Gastrocnemius medialis (tissue), 4 donors: ENCODE data around the gene PTK7. TPM values are rescaled to one million over a fixed set of nuclear protein-coding genes. Genes with fewer than 3 reads are reported as not detected.

Source experiments
- ATAC-seq, 2 donors: fragments of 150-250 bp; one replicate each; pipeline ENCODE4 v1.9.1; 2016
- DNase-seq, 2 donors: peaks; one replicate each; pipeline ENCODE4 v3.0.0-alpha.2; 2019
- H3K27ac ChIP-seq, 4 donors: fragments of 200-600 bp; sonication (generic); 1 replicate in 1 of 4; 2 replicates in 3 of 4; pipeline ENCODE4 v1.5.1; 2016 to 2018; ENCODE audit warnings: mild to moderate bottlenecking in 2 of 4, moderate library complexity in 1 of 4
- H3K27me3 ChIP-seq, 3 donors: fragments of 200-600 bp; sonication (generic) in 2 of 3; 1 replicate in 1 of 3; 2 replicates in 2 of 3; pipeline versions ENCODE4 v1.5.1 to v1.6.0; 2016 to 2019; ENCODE audit warnings: mild to moderate bottlenecking in 1 of 3, moderate library complexity in 1 of 3
- H3K36me3 ChIP-seq, 2 donors: fragments of 200-600 bp; sonication (generic) in 1 of 2; one replicate each; pipeline ENCODE4 v1.5.1; 2017 to 2018
- H3K4me1 ChIP-seq, 2 donors: fragments of 200-600 bp; sonication (generic) in 1 of 2; one replicate each; pipeline ENCODE4 v1.5.1; 2016 to 2017; ENCODE audit warnings: mild to moderate bottlenecking in 2 of 2
- H3K4me3 ChIP-seq, 4 donors: fragments of 200-600 bp; sonication (generic) in 3 of 4; 1 replicate in 1 of 4; 2 replicates in 3 of 4; pipeline ENCODE4 v1.5.1; 2016 to 2019; ENCODE audit warnings: mild to moderate bottlenecking in 2 of 4
- H3K9me3 ChIP-seq, 3 donors: fragments of 200-600 bp; sonication (generic) in 2 of 3; 1 replicate in 1 of 3; 2 replicates in 2 of 3; pipeline ENCODE4 v1.5.1; 2016 to 2019
- POLR2A ChIP-seq, 2 donors: fragments of 450-650 bp; IDR thresholded peaks; one replicate each; pipeline ENCODE4 v1.6.1; 2017; ENCODE audit warnings: antibody characterized with exemption in 2 of 2, mild to moderate bottlenecking in 2 of 2, moderate library complexity in 2 of 2
- in situ Hi-C, 4 donors: fragments of 200-750 bp; cut with MboI; loops; one replicate each; pipeline versions ENCODE4 v1.15.0 to v1.8.0; 2017; ENCODE audit warnings: low sequenced_read_pairs in 4 of 4
- intact Hi-C: fragments of 100-400 bp; cut with DNase I; formaldehyde crosslinking; loops from one replicate; pipeline ENCODE4 v1.15.1; 2023; ENCODE audit warnings: low total_unique reads
- total RNA-seq, 4 donors: library from RNA; depleted of rRNA; stranded (reverse); fragments of >200 nt; gene quantifications; one replicate each; pipeline versions ENCODE4 v1.1.0 to v1.2.3, GENCODE V29; 2016
- TF ChIP-seq, protein P1 (sequence below), 5 experiments: fragments of 450-650 bp in 3 of 5; fragments of 200-600 bp in 2 of 5; sonication (generic) in 2 of 5; IDR thresholded peaks in 4 of 5; conservative IDR thresholded peaks in 1 of 5; 1 replicate in 4 of 5; 2 replicates in 1 of 5; pipeline ENCODE4 v1.5.1; 2016 to 2019; ENCODE audit warnings: antibody characterized with exemption in 5 of 5, mild to moderate bottlenecking in 3 of 5, moderate library complexity in 3 of 5

PTK7 gene
- total RNA-seq, 4 donors from 2014 or later: 0.15 to 0.64 (median 0.24) TPM

DNA sequence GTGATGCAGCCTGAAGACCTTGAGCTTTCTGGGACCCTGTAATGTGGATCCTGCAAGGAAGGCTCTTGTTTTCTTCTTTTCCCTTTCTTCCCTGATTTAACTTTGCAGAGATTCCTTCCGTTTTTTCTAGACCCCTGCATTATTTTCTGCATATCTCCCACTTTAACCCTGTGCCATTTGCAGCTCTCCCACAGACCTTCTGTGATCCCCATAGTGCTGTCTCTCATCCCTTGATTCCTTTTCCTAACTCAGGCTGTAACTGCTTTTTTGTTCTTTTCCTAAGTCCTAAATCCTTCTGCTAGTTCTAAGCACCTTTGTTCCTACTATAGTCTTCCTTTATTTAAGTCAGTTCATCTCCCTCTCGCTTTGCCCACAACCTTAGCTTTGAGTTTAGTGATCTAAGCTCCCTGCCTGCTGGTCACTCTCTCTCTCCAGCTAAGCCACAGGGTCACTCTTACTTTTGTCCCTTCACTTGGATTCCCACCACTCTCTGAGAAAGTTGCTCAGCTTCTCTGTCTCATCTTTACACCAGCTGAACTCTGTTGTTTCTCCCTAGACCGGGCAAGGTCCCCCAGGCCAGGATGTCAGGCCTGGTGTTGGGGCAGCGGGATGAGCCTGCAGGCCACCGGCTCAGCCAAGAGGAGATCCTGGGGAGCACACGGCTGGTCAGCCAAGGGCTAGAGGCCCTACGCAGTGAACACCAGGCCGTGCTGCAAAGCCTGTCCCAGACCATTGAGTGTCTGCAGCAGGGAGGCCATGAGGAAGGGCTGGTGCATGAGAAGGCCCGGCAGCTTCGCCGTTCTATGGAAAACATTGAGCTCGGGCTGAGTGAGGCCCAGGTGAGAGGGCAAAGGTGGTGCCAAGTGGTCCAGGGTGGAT lies 15.1 kb upstream of the PTK7 start:
- peak overlapping the region; percentile 90 to 99 (median 95) for H3K27ac ChIP-seq
- H3K9me3 ChIP-seq: no peaks in the 10 kb centered on the region
- intact Hi-C loops (no loop called here), in situ Hi-C loops (no loop called here)
- TF ChIP-seq, protein P1, sequence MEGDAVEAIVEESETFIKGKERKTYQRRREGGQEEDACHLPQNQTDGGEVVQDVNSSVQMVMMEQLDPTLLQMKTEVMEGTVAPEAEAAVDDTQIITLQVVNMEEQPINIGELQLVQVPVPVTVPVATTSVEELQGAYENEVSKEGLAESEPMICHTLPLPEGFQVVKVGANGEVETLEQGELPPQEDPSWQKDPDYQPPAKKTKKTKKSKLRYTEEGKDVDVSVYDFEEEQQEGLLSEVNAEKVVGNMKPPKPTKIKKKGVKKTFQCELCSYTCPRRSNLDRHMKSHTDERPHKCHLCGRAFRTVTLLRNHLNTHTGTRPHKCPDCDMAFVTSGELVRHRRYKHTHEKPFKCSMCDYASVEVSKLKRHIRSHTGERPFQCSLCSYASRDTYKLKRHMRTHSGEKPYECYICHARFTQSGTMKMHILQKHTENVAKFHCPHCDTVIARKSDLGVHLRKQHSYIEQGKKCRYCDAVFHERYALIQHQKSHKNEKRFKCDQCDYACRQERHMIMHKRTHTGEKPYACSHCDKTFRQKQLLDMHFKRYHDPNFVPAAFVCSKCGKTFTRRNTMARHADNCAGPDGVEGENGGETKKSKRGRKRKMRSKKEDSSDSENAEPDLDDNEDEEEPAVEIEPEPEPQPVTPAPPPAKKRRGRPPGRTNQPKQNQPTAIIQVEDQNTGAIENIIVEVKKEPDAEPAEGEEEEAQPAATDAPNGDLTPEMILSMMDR (IDR thresholded peaks at IDR 0.05 in 4 of 5, conservative IDR thresholded peaks at IDR 0.05 in 1 of 5): no peak
- no peak for TF ChIP-seq POLR2A (IDR thresholded peaks at IDR 0.05)
- no peak for ATAC-seq
- H3K27me3 ChIP-seq: no peaks in the 10 kb centered on the region
- peaks cover 21 to 29% of the 10 kb centered on the region in 2 donors for H3K4me1 ChIP-seq
- no peak for DNase-seq
- peaks cover 0 to 52% of the 10 kb centered on the region in 2 donors for H3K36me3 ChIP-seq
- peak overlapping the region in 3 of 4 donors; percentile 87 to 98 (median 87) for H3K4me3 ChIP-seq

- DNase-seq (no peak), ATAC-seq (no peak)
- no peak overlapping the region for H3K27ac ChIP-seq
- intact Hi-C loops: no loop called here
- TF ChIP-seq, protein P1 (IDR thresholded peaks at IDR 0.05 in 4 of 5, conservative IDR thresholded peaks at IDR 0.05 in 1 of 5): no peak
- TF ChIP-seq POLR2A (IDR thresholded peaks at IDR 0.05): no peak
- H3K4me3 ChIP-seq: no peak overlapping the region
- H3K27me3 ChIP-seq: no peaks in the 10 kb centered on the region
- H3K9me3 ChIP-seq: no peaks in the 10 kb centered on the region
- peaks cover 0 to 52% of the 10 kb centered on the region in 2 donors for H3K36me3 ChIP-seq
- H3K4me1 ChIP-seq: peaks cover 21 to 29% of the 10 kb centered on the region in 2 donors
- in situ Hi-C loops: no loop called here
Observed at GRCh38 chr6:43061861-43062260, 14.3 kb upstream of the PTK7 start.

GRCh38 chr6:43062818-43063217 lies 13.3 kb upstream of the PTK7 start:
- Histone ChIP-seq H3K36me3 (peaks cover 0 to 49% of the 10 kb centered on the region in 2 donors), H3K4me1 (peaks cover 21 to 23% of the 10 kb centered on the region in 2 donors), H3K27me3 (no peaks in the 10 kb centered on the region), H3K9me3 (no peaks in the 10 kb centered on the region), H3K27ac (no peak overlapping the region), H3K4me3 (no peak overlapping the region)
- ATAC-seq (no peak), DNase-seq (no peak)
- intact Hi-C loops: no loop called here
- in situ Hi-C loops: no loop called here
- TF ChIP-seq, protein P1 (IDR thresholded peaks at IDR 0.05 in 4 of 5, conservative IDR thresholded peaks at IDR 0.05 in 1 of 5): no peak
- no peak for TF ChIP-seq POLR2A (IDR thresholded peaks at IDR 0.05)

DNA sequence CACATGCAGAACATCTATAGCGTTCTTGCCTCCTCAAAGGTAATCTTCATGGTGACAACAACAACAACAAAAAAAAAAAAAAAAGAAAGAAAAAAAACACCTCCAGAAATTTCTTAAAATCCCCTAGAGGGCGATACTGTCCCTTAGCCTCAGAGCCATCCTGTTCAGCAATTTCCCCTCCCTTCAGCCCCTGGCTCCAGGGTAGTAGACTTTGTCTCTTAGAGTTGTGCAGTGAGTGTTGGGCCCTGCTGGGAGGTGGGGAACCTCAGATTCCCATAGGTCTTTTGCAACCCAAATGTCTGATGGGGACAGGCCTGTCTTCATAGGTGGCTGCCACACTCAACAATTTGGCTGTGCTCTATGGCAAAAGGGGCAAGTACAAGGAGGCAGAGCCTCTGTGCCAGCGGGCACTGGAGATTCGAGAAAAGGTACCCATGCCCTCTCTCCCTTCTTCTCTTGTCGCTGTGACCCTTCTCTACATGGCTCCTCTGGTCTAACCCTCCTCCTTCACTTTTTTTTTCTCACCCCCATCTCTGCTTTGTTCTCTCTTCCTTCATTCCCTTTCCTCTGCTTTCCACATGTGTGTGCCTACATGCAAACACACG lies 6.0 kb upstream of the PTK7 start:
- H3K4me1 ChIP-seq: no peaks in the 10 kb centered on the region
- intact Hi-C loops (loop anchor here (5.0 kb wide), 1 partner anchor 57 kb away; no protein-coding TSS in a partner anchor), in situ Hi-C loops (no loop called here)
- H3K4me3 ChIP-seq: no peak overlapping the region
- no peaks in the 10 kb centered on the region for H3K27me3 ChIP-seq
- TF ChIP-seq POLR2A (IDR thresholded peaks at IDR 0.05): no peak
- TF ChIP-seq, protein P1 (IDR thresholded peaks at IDR 0.05 in 4 of 5, conservative IDR thresholded peaks at IDR 0.05 in 1 of 5): peak in 1 of 5 experiments; percentile 34
- no peak for ATAC-seq
- no peaks in the 10 kb centered on the region for H3K9me3 ChIP-seq
- H3K27ac ChIP-seq: no peak overlapping the region
- peaks cover 0 to 67% of the 10 kb centered on the region in 2 donors for H3K36me3 ChIP-seq
- DNase-seq: no peak
